ENCODE results near the gene CNTRL. TPM values are rescaled to one million over a fixed set of nuclear protein-coding genes. Genes with fewer than 3 reads are reported as not detected.
"Not testable (repeated sequence)": the region's sequence is repeated elsewhere in the genome, so short reads cannot be mapped to it uniquely, and the experiment has no call there.

Gene CNTRL
- total RNA-seq, 1 experiment from 2014 or later, result 44.9 TPM

DNA sequence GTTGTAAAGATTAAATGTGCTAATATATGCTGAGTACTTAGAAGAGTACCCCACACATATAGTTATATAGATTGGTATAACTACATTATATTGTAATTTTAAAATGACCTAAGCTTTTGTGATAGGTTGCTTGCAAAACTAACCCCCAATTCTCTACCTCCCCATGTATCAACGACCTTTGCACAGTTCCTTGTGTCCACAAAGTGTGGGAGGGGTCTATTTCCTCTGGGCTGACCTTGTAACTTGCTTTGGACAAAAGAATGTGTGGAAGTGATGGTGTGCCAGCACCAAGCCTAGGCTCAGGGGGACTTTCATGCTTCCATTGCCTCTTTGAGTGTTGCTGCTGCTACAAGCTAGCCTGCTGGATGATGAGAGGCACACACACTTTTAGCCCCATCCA, 45.3 kb upstream of the CNTRL start:
- Histone ChIP-seq H3K36me3 (ENCODE audit: low read depth) (no peaks in the 10 kb centered on the region), H3K4me2 (no peak overlapping the region), H3K9me2 (ENCODE audit: insufficient read depth) (no peaks in the 10 kb centered on the region; the same call in 1 of the 2 replicates), H3F3A (ENCODE audit: insufficient read depth, low read depth) (peaks cover 15% of the 10 kb centered on the region), H3K4me1 (replicated peaks; ENCODE audit: insufficient read depth) (peaks cover 19% of the 10 kb centered on the region; the same call in 1 of the 2 replicates), H3K4me3 (no peak overlapping the region), H2AFZ (no peak overlapping the region), H3K27ac (no peak overlapping the region), H4K20me1 (ENCODE audit: insufficient read depth) (no peaks in the 10 kb centered on the region), H3K79me2 (ENCODE audit: low read depth) (no peaks in the 10 kb centered on the region), H3K9me3 (ENCODE audit: insufficient read depth, low read depth) (no peaks in the 10 kb centered on the region), H3K27me3 (ENCODE audit: insufficient read depth, low read depth) (no peaks in the 10 kb centered on the region)
- no peak for TF ChIP-seq EZH2 (IDR thresholded peaks at IDR 0.05; ENCODE audit: low read depth)
- TF ChIP-seq, protein P1, sequence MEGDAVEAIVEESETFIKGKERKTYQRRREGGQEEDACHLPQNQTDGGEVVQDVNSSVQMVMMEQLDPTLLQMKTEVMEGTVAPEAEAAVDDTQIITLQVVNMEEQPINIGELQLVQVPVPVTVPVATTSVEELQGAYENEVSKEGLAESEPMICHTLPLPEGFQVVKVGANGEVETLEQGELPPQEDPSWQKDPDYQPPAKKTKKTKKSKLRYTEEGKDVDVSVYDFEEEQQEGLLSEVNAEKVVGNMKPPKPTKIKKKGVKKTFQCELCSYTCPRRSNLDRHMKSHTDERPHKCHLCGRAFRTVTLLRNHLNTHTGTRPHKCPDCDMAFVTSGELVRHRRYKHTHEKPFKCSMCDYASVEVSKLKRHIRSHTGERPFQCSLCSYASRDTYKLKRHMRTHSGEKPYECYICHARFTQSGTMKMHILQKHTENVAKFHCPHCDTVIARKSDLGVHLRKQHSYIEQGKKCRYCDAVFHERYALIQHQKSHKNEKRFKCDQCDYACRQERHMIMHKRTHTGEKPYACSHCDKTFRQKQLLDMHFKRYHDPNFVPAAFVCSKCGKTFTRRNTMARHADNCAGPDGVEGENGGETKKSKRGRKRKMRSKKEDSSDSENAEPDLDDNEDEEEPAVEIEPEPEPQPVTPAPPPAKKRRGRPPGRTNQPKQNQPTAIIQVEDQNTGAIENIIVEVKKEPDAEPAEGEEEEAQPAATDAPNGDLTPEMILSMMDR (conservative IDR thresholded peaks at IDR 0.05), result no peak
- intact Hi-C loops (cut with micrococcal nuclease; ENCODE audit: unreplicated experiment), result no loop called here
- BruUV-seq (replicated peaks), result no TSS peak
- DNase-seq, result no peak
- ChIA-PET POLR2A (ENCODE audit: unreplicated experiment) (interaction anchor here (0.6 kb wide), 1 partner anchor 23 kb away, joined by 8 read pairs; no protein-coding TSS in a partner anchor), CTCF (no interaction called here)

DNA sequence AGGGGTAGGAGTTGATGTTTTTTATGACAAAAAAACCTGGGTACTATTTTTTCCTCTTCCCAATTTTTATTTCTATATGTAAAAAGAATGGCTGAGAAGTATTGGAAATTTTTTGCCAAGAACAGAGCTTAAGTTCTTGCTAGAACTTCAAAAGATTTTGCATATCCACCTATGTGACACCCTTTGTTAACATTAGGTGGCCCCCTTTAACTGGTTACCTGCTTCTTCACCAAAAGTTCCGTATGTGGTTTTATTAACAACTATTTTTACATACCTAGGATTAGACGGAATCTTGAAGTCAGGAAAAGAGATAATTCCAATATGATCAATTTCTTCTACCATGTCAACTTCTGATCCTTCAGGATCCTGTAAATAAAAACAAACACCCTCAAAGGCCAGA, 40.2 kb upstream of the CNTRL start:
- intact Hi-C loops (cut with micrococcal nuclease; ENCODE audit: unreplicated experiment), result no loop called here
- Histone ChIP-seq H2AFZ (no peak overlapping the region), H3K4me3 (no peak overlapping the region), H3K9me2 (ENCODE audit: insufficient read depth) (no peaks in the 10 kb centered on the region; the same call in 1 of the 2 replicates), H3K4me2 (no peak overlapping the region), H3K79me2 (ENCODE audit: low read depth) (no peaks in the 10 kb centered on the region), H3K27ac (no peak overlapping the region), H3K27me3 (ENCODE audit: insufficient read depth, low read depth) (no peaks in the 10 kb centered on the region), H3K9me3 (ENCODE audit: insufficient read depth, low read depth) (no peaks in the 10 kb centered on the region), H3F3A (ENCODE audit: insufficient read depth, low read depth) (no peaks in the 10 kb centered on the region), H3K36me3 (ENCODE audit: low read depth) (no peaks in the 10 kb centered on the region), H4K20me1 (ENCODE audit: insufficient read depth) (no peaks in the 10 kb centered on the region), H3K4me1 (replicated peaks; ENCODE audit: insufficient read depth) (no peaks in the 10 kb centered on the region)
- TF ChIP-seq EZH2 (IDR thresholded peaks at IDR 0.05; ENCODE audit: low read depth), result no peak
- TF ChIP-seq, protein P1 (conservative IDR thresholded peaks at IDR 0.05), result no peak
- POLR2A ChIA-PET (ENCODE audit: unreplicated experiment), result no interaction called here
- DNase-seq, result no peak
- CTCF ChIA-PET, result interaction anchor here (0.6 kb wide), 1 partner anchor 407 kb away, joined by 3 read pairs; no protein-coding TSS in a partner anchor
- no TSS peak for BruUV-seq (replicated peaks)

DNA sequence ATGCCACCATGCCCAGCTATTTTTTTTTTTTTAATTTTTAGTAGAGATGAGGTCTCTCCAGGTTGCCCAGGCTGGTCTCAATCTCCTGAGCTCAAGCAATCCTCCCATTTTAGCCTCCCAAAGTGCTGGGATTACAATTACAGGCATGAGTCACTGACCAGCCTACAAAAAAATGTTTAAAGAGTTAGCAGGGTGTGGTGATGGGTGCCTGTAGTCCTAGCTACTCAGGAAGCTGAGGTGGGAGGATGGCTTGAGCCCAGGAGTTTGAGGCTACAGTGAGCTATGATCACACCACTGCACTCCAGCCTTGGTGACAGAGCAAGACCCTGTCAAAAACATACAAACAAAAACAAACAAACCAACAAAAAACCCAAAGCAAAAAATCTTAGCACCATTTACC, 39.0 kb upstream of the CNTRL start:
- H3K9me3 ChIP-seq (ENCODE audit: insufficient read depth, low read depth); H3K9me2 ChIP-seq (ENCODE audit: insufficient read depth); CTCF ChIA-PET; H3K36me3 ChIP-seq (ENCODE audit: low read depth); H3K27ac ChIP-seq; H3F3A ChIP-seq (ENCODE audit: insufficient read depth, low read depth); H4K20me1 ChIP-seq (ENCODE audit: insufficient read depth); H3K79me2 ChIP-seq (ENCODE audit: low read depth); intact Hi-C loops (cut with micrococcal nuclease; ENCODE audit: unreplicated experiment); H3K4me1 ChIP-seq (replicated peaks; ENCODE audit: insufficient read depth); POLR2A ChIA-PET (ENCODE audit: unreplicated experiment); H3K4me2 ChIP-seq; H3K4me3 ChIP-seq; H2AFZ ChIP-seq; H3K27me3 ChIP-seq (ENCODE audit: insufficient read depth, low read depth); DNase-seq; BruUV-seq (replicated peaks): not testable (repeated sequence)

DNA sequence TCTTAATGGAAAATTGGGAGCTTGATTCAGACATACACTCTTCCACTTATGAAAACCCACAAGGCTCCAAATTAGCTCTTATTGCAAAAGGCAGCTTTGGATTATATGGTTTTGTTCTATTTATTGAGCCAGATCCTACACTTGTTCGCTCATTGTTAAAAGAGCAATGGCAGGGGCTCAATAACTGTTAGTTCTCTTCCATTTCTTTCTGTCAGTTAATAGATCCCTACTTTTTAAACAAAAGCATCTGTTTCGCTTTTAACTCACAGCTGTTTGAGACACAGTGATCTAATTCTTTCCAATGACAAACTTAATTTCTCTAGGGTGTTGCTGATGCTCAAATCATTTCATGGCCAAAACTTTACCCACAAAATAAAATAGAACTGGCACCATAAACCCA, 36.4 kb upstream of the CNTRL start:
- no peaks in the 10 kb centered on the region for H3K4me1 ChIP-seq (replicated peaks; ENCODE audit: insufficient read depth)
- no peak for DNase-seq
- H3K4me2 ChIP-seq, result no peak overlapping the region
- no peak overlapping the region for H3K4me3 ChIP-seq
- no peak overlapping the region for H3K27ac ChIP-seq
- no peaks in the 10 kb centered on the region for H3K27me3 ChIP-seq (ENCODE audit: insufficient read depth, low read depth)
- intact Hi-C loops (cut with micrococcal nuclease; ENCODE audit: unreplicated experiment), result no loop called here
- TF ChIP-seq, protein P1 (conservative IDR thresholded peaks at IDR 0.05), result no peak
- TF ChIP-seq EZH2 (IDR thresholded peaks at IDR 0.05; ENCODE audit: low read depth), result no peak
- H3K9me2 ChIP-seq (ENCODE audit: insufficient read depth), result no peaks in the 10 kb centered on the region
- BruUV-seq (replicated peaks), result no TSS peak
- H3F3A ChIP-seq (ENCODE audit: insufficient read depth, low read depth), result no peaks in the 10 kb centered on the region
- no peak overlapping the region for H2AFZ ChIP-seq
- ChIA-PET POLR2A (ENCODE audit: unreplicated experiment) (interaction anchor here (0.7 kb wide), 1 partner anchor 156 kb away, joined by 7 read pairs; no protein-coding TSS in a partner anchor), CTCF (no interaction called here)
- H3K79me2 ChIP-seq (ENCODE audit: low read depth), result no peaks in the 10 kb centered on the region
- no peaks in the 10 kb centered on the region for H3K36me3 ChIP-seq (ENCODE audit: low read depth)
- no peaks in the 10 kb centered on the region for H4K20me1 ChIP-seq (ENCODE audit: insufficient read depth)
- no peaks in the 10 kb centered on the region for H3K9me3 ChIP-seq (ENCODE audit: insufficient read depth, low read depth)

Data from PC-9 (cell line).